Testis (tissue), 2 donors: Measurements from ENCODE around the gene MSANTD4.

Experiments
- POLR2A ChIP-seq: fragments of 450-650 bp; IDR thresholded peaks from one replicate; pipeline ENCODE4 v1.6.1; 2017; ENCODE audit warnings: antibody characterized with exemption, mild to moderate bottlenecking, moderate library complexity
- TF ChIP-seq, protein P1 (sequence below), 3 experiments: fragments of 450-650 bp in 2 of 3; fragments of 200-600 bp in 1 of 3; sonication (generic) in 1 of 3; IDR thresholded peaks; one replicate each; pipeline ENCODE4 v1.5.1; 2016 to 2019; ENCODE audit warnings: antibody characterized with exemption in 3 of 3, mild to moderate bottlenecking in 2 of 3, moderate library complexity in 1 of 3

DNA sequence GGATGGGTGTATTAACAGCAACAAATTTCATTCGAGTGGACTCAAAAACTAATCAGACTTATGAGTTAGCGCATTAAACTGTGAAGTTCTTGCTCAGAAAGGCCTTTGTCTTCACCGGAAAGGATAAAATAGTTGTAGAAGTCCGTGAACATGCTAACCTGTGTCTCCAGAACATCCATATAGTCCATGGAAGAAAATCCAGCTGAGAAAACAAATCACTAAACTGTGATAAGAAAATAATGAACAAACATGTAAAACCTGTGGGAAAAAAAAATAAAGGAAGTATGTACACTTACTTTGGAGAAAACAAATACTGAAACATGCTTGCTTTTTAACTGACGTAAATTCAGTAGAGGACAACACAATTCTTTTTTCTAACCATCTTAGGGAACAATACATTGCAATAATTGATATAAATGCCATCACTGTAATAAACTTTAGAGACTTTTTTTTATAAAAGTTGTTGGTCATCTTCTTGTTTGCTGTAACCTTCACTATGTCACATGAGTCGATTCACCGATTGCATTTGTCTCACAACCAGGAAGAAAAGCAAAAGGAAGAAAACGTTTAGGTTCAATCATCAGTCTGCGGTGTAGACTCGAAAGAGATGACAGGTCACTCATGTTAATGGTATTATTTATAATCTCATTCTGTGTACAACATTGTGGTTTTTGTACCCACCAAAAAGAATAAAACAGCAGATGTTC is 41.9 kb downstream of the MSANTD4 start:
- no peak for TF ChIP-seq POLR2A
- TF ChIP-seq, protein P1, sequence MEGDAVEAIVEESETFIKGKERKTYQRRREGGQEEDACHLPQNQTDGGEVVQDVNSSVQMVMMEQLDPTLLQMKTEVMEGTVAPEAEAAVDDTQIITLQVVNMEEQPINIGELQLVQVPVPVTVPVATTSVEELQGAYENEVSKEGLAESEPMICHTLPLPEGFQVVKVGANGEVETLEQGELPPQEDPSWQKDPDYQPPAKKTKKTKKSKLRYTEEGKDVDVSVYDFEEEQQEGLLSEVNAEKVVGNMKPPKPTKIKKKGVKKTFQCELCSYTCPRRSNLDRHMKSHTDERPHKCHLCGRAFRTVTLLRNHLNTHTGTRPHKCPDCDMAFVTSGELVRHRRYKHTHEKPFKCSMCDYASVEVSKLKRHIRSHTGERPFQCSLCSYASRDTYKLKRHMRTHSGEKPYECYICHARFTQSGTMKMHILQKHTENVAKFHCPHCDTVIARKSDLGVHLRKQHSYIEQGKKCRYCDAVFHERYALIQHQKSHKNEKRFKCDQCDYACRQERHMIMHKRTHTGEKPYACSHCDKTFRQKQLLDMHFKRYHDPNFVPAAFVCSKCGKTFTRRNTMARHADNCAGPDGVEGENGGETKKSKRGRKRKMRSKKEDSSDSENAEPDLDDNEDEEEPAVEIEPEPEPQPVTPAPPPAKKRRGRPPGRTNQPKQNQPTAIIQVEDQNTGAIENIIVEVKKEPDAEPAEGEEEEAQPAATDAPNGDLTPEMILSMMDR (IDR thresholded peaks at IDR 0.05): no peak
